ENCODE data around the gene TMLHE. TPM values are rescaled to one million over a fixed set of nuclear protein-coding genes. Genes with fewer than 3 reads are reported as not detected.
"Not testable (repeated sequence)": the region's sequence is repeated elsewhere in the genome, so short reads cannot be mapped to it uniquely, and the experiment has no call there.

The TMLHE gene
- total RNA-seq, 1 donor, result 15.2 TPM

GRCh38 chrX:155505296-155505695, 107.5 kb downstream of the TMLHE start:
- DNase-seq (ENCODE audit: low read depth), result no peak
- no peak for TF ChIP-seq CTCF (IDR thresholded peaks at IDR 0.05; ENCODE audit: insufficient read depth, low read length)
- no peak overlapping the region for H3K4me3 ChIP-seq (ENCODE audit: low read depth, low read length)

- DNase-seq (ENCODE audit: low read depth); H3K4me3 ChIP-seq (ENCODE audit: low read depth, low read length): not testable (repeated sequence)
Measured at GRCh38 chrX:155495134-155495533, 117.6 kb downstream of the TMLHE start.

- not testable (repeated sequence) for H3K4me3 ChIP-seq (ENCODE audit: low read depth, low read length); DNase-seq (ENCODE audit: low read depth)
Measured at GRCh38 chrX:155491421-155491820, 121.3 kb downstream of the TMLHE start.

GRCh38 chrX:155477136-155477535, 135.6 kb downstream of the TMLHE start:
- not testable (repeated sequence) for DNase-seq (ENCODE audit: low read depth); H3K4me3 ChIP-seq (ENCODE audit: low read depth, low read length)

- not testable (repeated sequence) for DNase-seq (ENCODE audit: low read depth); H3K4me3 ChIP-seq (ENCODE audit: low read depth, low read length)
Measured at GRCh38 chrX:155466269-155466938, 146.3 kb downstream of the TMLHE start.

- H3K4me3 ChIP-seq (ENCODE audit: low read depth, low read length); DNase-seq (ENCODE audit: low read depth): not testable (repeated sequence)
Measured at GRCh38 chrX:155460501-155460900, 152.3 kb downstream of the TMLHE start.

GRCh38 chrX:155458471-155458870, 154.3 kb downstream of the TMLHE start, which contains the start of gene F8A3:
Gene F8A3 (minus strand): TSS chrX:155458620. CDS start chrX:155458600, 20 bp downstream.
- H3K4me3 ChIP-seq (ENCODE audit: low read depth, low read length); DNase-seq (ENCODE audit: low read depth): not testable (repeated sequence)

- not testable (repeated sequence) for H3K4me3 ChIP-seq (ENCODE audit: low read depth, low read length); DNase-seq (ENCODE audit: low read depth)
Measured at GRCh38 chrX:155457761-155458447, 154.8 kb downstream of the TMLHE start.

GRCh38 chrX:155441097-155441496, 171.7 kb downstream of the TMLHE start:
- H3K4me3 ChIP-seq (ENCODE audit: low read depth, low read length), result no peak overlapping the region
- no peak for DNase-seq (ENCODE audit: low read depth)
- TF ChIP-seq CTCF (IDR thresholded peaks at IDR 0.05; ENCODE audit: insufficient read depth, low read length), result no peak

Small RNAs within 50 kb of the gene (small RNA-seq; reads per million reads assigned to genes)
- gene MIR1184-3, result not detected

Other genes with a start within 250 kb of the TMLHE start
- gene F8A2, start 230.9 kb downstream of the TMLHE start, total RNA-seq (ENCODE audit: low replicate concordance), result not detected in 2 replicates
- gene F8A3, start 154.3 kb downstream of the TMLHE start, total RNA-seq (ENCODE audit: low replicate concordance), result 0.72 and 0.82 TPM in 2 replicates
- 0.57 and 0.72 TPM in 2 replicates for gene SPRY3, start 366 bp downstream of the TMLHE start, total RNA-seq (ENCODE audit: low replicate concordance)

All from fibroblast of the aortic adventitia (primary cell).